K562 (cell line): ENCODE results near the gene PDIA5.

Experiments used
- KAT2B ChIP-seq: IDR thresholded peaks from one replicate; pipeline ENCODE4 v1.6.1; 2012; ENCODE audit warnings: low read depth, mild to moderate bottlenecking, control low read depth, inconsistent platforms, low read length, moderate library complexity
- POU5F1 ChIP-seq: fragments of 150-350 bp; IDR thresholded peaks from 2 replicates; pipeline ENCODE4 v1.6.1; 2014; ENCODE audit warnings: borderline replicate concordance, low read length, low read depth, mild to moderate bottlenecking; ENCODE audit not compliant: partially characterized antibody
- TF ChIP-seq, protein P1 (sequence below): sonication (generic); formaldehyde crosslinking; IDR thresholded peaks from 2 replicates; pipeline ENCODE4 v1.9.0; 2022; ENCODE audit warnings: mild to moderate bottlenecking, missing genetic modification reagents

DNA sequence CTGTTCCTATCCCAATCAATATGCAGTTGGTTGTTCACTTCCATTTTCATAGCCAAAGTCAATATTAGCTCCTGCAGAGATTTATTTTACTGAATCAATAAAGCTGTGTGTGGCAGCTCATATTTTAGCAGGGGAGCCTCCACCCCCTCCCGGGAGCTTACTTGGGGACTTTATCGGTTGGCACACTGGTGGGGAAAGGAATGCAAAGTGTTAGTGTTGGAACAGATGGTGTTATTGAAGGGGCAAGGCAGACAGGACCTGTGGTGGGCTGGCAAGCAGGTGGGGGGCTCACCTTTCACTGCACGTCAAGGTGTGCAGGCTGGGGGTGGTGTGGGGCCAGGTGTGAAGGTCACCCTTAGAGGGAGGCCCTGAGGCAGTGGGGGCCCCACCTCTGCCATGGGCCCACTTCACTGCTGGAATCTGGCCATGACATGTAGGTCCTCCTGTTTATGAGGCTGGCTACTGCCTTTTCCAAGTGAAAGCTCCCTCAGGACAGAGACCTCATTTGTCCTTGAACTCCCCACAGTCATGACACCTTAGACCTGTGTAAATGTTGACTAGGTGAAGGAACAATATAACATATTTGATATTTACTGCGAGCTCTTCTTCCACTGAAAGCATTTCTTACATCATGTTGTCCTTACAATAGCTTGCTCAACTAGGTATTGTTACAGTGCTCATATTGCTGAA is 90.9 kb downstream of the PDIA5 start:
- TF ChIP-seq, protein P1, sequence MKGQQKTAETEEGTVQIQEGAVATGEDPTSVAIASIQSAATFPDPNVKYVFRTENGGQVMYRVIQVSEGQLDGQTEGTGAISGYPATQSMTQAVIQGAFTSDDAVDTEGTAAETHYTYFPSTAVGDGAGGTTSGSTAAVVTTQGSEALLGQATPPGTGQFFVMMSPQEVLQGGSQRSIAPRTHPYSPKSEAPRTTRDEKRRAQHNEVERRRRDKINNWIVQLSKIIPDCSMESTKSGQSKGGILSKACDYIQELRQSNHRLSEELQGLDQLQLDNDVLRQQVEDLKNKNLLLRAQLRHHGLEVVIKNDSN (CRISPR knock-in tag): no peak
- no peak for TF ChIP-seq KAT2B
- TF ChIP-seq POU5F1: no peak
